HEK293T (cell line): Measurements from ENCODE around the gene MICU1.

Source experiments
- CTCF ChIA-PET: fragments of 350-600 bp; formaldehyde crosslinking; extraction: SDS; loops from one replicate; lab custom pipeline; 2021; ENCODE audit warnings: antibody characterized with exemption, inconsistent platforms; lab: Yijun Ruan, JAX
- POLR2A ChIA-PET: fragments of 350-600 bp; formaldehyde crosslinking; extraction: SDS; loops from one replicate; lab custom pipeline; 2020; ENCODE audit warnings: antibody characterized with exemption, inconsistent platforms; lab: Yijun Ruan, JAX
- DNase-seq: peaks from one replicate; pipeline ENCODE4 v3.0.0; 2012; ENCODE audit warnings: mixed read lengths; ENCODE audit errors: extremely low spot score
- ARNT ChIP-seq: fragments of 450-650 bp; IDR thresholded peaks from 2 replicates; pipeline ENCODE4 v1.6.1; 2017; ENCODE audit warnings: mild to moderate bottlenecking
- BHLHE40 ChIP-seq: fragments of 450-650 bp; IDR thresholded peaks from 2 replicates; pipeline ENCODE4 v1.6.1; 2016; ENCODE audit warnings: mild to moderate bottlenecking, moderate library complexity, borderline replicate concordance
- CTBP1 ChIP-seq: fragments of 450-650 bp; IDR thresholded peaks from 2 replicates; pipeline ENCODE4 v1.6.1; 2016; ENCODE audit warnings: borderline replicate concordance
- ELF4 ChIP-seq: fragments of 450-650 bp; IDR thresholded peaks from 2 replicates; pipeline ENCODE4 v1.6.1; 2017; ENCODE audit warnings: antibody characterized with exemption
- FOXA1 ChIP-seq: fragments of 450-650 bp; IDR thresholded peaks from 2 replicates; pipeline ENCODE4 v1.6.1; 2016; ENCODE audit warnings: mild to moderate bottlenecking
- FOXK2 ChIP-seq: fragments of 450-650 bp; IDR thresholded peaks from 2 replicates; pipeline ENCODE4 v1.6.1; 2016; ENCODE audit warnings: mild to moderate bottlenecking
- FOXM1 ChIP-seq: fragments of 450-650 bp; IDR thresholded peaks from 2 replicates; pipeline ENCODE4 v1.6.1; 2017; ENCODE audit warnings: mild to moderate bottlenecking, borderline replicate concordance
- HDGF ChIP-seq: fragments of 450-650 bp; IDR thresholded peaks from 2 replicates; pipeline ENCODE4 v1.6.1; 2017; ENCODE audit warnings: antibody characterized with exemption, borderline replicate concordance
- L3MBTL2 ChIP-seq: fragments of 450-650 bp; conservative IDR thresholded peaks from 2 replicates; pipeline ENCODE4 v1.6.1; 2016; ENCODE audit warnings: mild to moderate bottlenecking
- LEF1 ChIP-seq: fragments of 450-650 bp; IDR thresholded peaks from 2 replicates; pipeline ENCODE4 v1.6.1; 2017; ENCODE audit warnings: mild to moderate bottlenecking, borderline replicate concordance
- NFRKB ChIP-seq: fragments of 450-650 bp; IDR thresholded peaks from 2 replicates; pipeline ENCODE4 v1.6.1; 2016; ENCODE audit warnings: mild to moderate bottlenecking, moderate library complexity
- SP1 ChIP-seq: fragments of 450-650 bp; IDR thresholded peaks from 2 replicates; pipeline ENCODE4 v1.6.1; 2017
- SUZ12 ChIP-seq: fragments of 450-650 bp; IDR thresholded peaks from 2 replicates; pipeline ENCODE4 v1.6.1; 2016; ENCODE audit warnings: mild to moderate bottlenecking
- TARDBP ChIP-seq: fragments of 450-650 bp; IDR thresholded peaks from 2 replicates; pipeline ENCODE4 v1.6.1; 2016
- ZNF384 ChIP-seq: fragments of 450-650 bp; IDR thresholded peaks from 2 replicates; pipeline ENCODE4 v1.6.1; 2016
- TF ChIP-seq, protein P1 (sequence below): fragments of 450-650 bp; IDR thresholded peaks from 2 replicates; pipeline ENCODE4 v1.6.1; 2016

MICU1 gene

DNA sequence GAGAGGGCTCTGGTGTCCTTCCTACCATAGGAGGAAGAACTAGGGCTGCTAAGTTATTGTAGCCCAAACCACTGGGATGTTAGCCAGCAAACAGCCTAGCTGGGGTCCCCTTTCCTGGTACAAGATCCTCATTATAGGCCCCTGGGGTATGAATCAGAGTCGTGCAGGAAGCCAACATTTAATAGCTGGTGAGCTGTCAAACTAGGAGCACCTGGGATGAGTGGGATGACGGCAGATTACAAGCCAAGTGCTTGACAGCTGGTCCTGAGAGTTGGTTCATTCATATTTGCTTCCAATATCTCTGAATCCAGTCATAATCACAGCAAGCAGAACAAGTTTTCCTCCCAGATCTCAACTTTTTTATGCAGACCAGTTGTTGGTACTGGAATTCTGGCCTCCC lies 246.1 kb downstream of the MICU1 start:
- CTCF ChIA-PET = no interaction called here

DNA sequence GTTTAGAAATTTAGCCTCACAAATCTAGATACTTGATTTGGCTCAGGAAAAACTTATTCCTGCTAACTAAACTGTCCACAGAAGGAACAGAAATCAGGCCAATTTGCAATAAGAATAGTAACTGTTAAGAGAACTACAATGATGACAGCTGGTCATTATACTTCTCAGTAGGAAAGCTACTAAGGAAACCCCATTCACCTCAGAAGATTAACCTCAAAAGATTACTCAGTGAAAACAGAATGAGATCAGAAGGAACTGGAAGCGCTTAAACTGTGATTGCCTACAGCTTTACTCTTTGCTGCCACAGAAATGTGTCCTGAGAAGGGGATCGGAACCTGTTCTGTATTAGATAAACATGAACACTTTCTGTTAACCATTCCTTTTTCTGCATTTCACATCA lies 246.8 kb downstream of the MICU1 start:
- ChIA-PET CTCF (no interaction called here), POLR2A (no interaction called here)

More for the DNA sequence above, 246.1 kb downstream of the MICU1 start:
- no peak for DNase-seq
- POLR2A ChIA-PET = no interaction called here
- TF ChIP-seq FOXM1 = no peak
- no peak for TF ChIP-seq HDGF
- TF ChIP-seq L3MBTL2 = no peak
- TF ChIP-seq TARDBP = no peak
- no peak for TF ChIP-seq CTBP1
- no peak for TF ChIP-seq SUZ12
- no peak for TF ChIP-seq SP1
- no peak for TF ChIP-seq LEF1
- TF ChIP-seq, protein P1, sequence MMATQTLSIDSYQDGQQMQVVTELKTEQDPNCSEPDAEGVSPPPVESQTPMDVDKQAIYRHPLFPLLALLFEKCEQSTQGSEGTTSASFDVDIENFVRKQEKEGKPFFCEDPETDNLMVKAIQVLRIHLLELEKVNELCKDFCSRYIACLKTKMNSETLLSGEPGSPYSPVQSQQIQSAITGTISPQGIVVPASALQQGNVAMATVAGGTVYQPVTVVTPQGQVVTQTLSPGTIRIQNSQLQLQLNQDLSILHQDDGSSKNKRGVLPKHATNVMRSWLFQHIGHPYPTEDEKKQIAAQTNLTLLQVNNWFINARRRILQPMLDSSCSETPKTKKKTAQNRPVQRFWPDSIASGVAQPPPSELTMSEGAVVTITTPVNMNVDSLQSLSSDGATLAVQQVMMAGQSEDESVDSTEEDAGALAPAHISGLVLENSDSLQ = no peak
- TF ChIP-seq ELF4 = no peak

DNA sequence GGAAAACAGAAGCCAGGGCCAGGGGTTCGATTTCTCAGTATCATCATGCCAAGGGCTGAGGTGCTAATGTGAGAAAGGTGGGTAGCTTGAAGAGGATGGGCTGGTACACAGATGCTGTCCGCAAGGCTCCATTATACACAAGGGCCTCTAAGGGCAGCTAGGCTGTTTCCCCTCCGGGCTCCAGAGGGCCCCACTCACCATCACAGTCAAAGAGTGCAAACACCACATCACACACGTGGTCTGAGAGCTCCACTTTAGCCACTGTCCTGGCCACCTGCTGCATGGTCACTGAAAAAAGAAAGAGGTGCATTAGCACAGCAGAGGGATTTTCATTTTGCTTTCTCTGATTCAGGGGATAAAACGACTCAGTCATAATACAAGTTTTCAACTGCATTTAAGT lies 250.3 kb downstream of the MICU1 start:
- ChIA-PET CTCF (interaction anchor here (0.7 to 0.8 kb wide), 2 partner anchors 14 to 83 kb away, joined by 3 read pairs; no protein-coding TSS in a partner anchor), POLR2A (no interaction called here)
- TF ChIP-seq ZNF384 = no peak
- no peak for TF ChIP-seq L3MBTL2
- no peak for TF ChIP-seq ELF4
- TF ChIP-seq SP1 = no peak
- no peak for TF ChIP-seq FOXK2
- no peak for TF ChIP-seq CTBP1
- TF ChIP-seq SUZ12 = no peak
- TF ChIP-seq NFRKB = no peak
- TF ChIP-seq BHLHE40 = no peak
- no peak for TF ChIP-seq FOXM1
- no peak for TF ChIP-seq LEF1
- TF ChIP-seq, protein P1 = no peak
- TF ChIP-seq HDGF = no peak
- TF ChIP-seq FOXA1 = no peak
- peak; percentile 15 for DNase-seq

More for the DNA sequence above, 246.8 kb downstream of the MICU1 start:
- no peak for DNase-seq
- TF ChIP-seq L3MBTL2 (no peak), ZNF384 (no peak), SUZ12 (no peak), BHLHE40 (no peak)

DNA sequence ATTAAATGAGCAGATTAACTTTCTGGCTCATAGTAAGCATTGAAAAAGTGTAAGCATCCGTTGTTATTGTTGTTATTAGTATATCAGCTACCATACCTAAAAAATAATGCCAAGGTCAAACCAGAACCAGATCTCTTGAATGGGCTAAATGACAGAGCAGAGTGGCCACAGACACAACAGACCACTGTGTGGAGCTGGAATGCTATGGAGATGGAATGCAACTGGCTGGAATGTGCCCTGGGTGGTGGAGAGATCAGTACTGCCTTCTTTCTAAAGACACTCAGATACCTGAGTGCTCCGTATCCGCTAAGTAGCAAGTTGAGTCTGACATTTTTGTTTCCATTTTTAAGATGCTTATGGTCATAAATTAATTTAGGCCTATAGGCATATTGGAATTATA lies 250.7 kb downstream of the MICU1 start:
- ChIA-PET POLR2A (no interaction called here), CTCF (interaction anchor here (0.7 kb wide), 2 partner anchors 7 to 83 kb away, joined by 3 to 5 read pairs; no protein-coding TSS in a partner anchor)
- no peak for DNase-seq

DNA sequence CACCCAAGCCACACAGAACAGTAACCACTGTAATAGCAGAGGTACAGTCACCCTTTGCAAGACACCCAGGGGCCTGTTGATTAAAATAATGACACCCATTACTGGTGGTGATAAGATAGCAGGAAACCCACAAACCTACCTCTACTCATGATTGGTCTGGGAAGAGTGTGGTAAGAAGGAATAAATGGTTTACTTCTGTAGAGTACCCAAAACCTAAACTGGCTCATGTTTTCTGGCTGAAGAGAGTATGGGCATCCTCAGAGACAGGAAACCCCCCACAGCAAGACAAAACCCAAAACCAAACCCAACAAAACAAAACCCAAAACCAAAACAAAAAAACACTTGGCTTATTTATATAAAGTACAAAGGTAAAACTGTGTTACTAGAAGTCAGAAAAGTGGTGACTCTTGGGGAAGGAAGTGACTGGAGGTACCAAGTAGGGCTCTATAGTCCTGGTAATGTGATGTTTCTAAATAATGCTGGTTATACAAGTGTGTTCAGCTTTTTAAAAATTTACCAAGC lies 255.6 kb downstream of the MICU1 start:
- DNase-seq = no peak
- TF ChIP-seq NFRKB = no peak
- TF ChIP-seq, protein P1 = no peak
- no peak for TF ChIP-seq FOXK2
- no peak for TF ChIP-seq ELF4
- no peak for TF ChIP-seq L3MBTL2
- TF ChIP-seq TARDBP = no peak
- TF ChIP-seq ARNT = no peak
- no peak for TF ChIP-seq CTBP1
- no peak for TF ChIP-seq BHLHE40
- TF ChIP-seq FOXM1 = no peak
- TF ChIP-seq SUZ12 = no peak
- no peak for TF ChIP-seq LEF1
- POLR2A ChIA-PET = no interaction called here
- CTCF ChIA-PET = no interaction called here

More for the DNA sequence above, 250.7 kb downstream of the MICU1 start:
- TF ChIP-seq BHLHE40 (no peak), SUZ12 (no peak), ZNF384 (no peak), SP1 (no peak), TARDBP (no peak), NFRKB (no peak), ELF4 (no peak), FOXK2 (no peak)
- TF ChIP-seq, protein P1 = no peak

DNA sequence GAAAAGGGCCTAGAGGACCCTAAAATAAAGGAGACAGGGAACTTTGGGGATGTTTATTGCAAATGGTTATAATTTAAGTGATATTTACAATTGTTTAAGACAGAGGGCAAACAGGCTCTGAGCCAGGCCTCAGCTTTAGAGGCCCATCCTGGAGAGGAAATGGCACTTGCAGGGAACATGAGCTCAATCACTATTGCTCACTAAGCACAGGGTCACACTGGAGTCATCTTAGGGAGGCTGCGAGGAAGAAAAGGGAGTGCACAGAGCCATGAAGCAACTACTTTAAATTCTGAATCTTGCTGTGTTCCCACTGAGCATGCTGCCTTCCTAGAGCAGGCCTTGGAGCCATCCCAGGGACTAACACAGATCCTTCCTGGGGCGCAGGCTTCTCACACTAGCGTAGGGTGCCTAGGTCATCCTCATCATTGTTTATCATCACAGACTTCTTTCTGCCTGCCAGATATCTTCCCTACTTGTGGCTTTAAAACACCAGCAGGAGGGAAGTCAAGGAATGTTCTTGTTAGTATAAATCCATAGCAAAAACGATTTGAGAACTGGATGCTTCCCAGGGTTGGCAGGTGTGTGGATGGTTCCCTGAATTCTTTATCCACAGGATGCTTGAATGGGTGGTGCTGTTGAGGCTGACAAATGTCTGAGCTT lies 258.4 kb downstream of the MICU1 start:
- TF ChIP-seq FOXK2 (no peak), SP1 (no peak), ELF4 (no peak), NFRKB (no peak), L3MBTL2 (no peak), ZNF384 (no peak), FOXA1 (no peak), BHLHE40 (no peak), LEF1 (no peak)
- TF ChIP-seq, protein P1 = no peak
- ChIA-PET POLR2A (interaction anchor here (1.3 kb wide), 1 partner anchor 259 kb away, joined by 3 read pairs; the partner anchor contains the start of gene MICU1), CTCF (no interaction called here)
- DNase-seq = no peak
